Measurements from ENCODE around the gene RNASEL.

RNASEL gene

DNA sequence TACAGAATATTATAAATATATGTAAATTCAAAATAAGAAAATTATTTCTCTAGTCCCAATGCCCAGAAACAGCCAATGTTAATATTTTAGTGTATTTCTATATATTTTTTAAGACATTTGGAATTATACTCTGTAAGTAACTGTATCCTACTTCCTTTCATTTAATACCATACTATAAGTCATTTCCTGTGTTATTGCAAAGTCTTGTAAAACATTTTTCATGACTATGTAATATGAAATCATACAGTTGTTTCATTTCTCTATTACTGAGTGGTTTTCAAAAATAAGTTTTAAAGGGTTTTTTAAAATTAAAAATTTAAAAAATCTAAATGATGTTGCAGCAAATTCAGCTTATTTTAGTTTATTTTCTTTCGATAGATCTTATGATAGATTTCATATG lies 2.0 kb downstream of the RNASEL start (continued):
- TF ChIP-seq, protein P1, sequence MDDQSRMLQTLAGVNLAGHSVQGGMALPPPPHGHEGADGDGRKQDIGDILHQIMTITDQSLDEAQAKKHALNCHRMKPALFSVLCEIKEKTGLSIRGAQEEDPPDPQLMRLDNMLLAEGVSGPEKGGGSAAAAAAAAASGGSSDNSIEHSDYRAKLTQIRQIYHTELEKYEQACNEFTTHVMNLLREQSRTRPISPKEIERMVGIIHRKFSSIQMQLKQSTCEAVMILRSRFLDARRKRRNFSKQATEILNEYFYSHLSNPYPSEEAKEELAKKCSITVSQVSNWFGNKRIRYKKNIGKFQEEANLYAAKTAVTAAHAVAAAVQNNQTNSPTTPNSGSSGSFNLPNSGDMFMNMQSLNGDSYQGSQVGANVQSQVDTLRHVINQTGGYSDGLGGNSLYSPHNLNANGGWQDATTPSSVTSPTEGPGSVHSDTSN (CRISPR knock-in tag; IDR thresholded peaks at IDR 0.05): no peak
- TF ChIP-seq ZNF629 (tag by site-specific recombination; IDR thresholded peaks at IDR 0.05) (no peak), PRDM1 (tag by site-specific recombination; IDR thresholded peaks at IDR 0.05) (no peak), ZNF37A (tag by site-specific recombination; IDR thresholded peaks at IDR 0.05) (no peak), BCL11A (tag by site-specific recombination; IDR thresholded peaks at IDR 0.05; ENCODE audit: low read depth) (no peak)
- TF ChIP-seq, protein P2, sequence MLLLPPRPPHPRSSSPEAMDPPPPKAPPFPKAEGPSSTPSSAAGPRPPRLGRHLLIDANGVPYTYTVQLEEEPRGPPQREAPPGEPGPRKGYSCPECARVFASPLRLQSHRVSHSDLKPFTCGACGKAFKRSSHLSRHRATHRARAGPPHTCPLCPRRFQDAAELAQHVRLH (tag by site-specific recombination; IDR thresholded peaks at IDR 0.05): no peak

DNA sequence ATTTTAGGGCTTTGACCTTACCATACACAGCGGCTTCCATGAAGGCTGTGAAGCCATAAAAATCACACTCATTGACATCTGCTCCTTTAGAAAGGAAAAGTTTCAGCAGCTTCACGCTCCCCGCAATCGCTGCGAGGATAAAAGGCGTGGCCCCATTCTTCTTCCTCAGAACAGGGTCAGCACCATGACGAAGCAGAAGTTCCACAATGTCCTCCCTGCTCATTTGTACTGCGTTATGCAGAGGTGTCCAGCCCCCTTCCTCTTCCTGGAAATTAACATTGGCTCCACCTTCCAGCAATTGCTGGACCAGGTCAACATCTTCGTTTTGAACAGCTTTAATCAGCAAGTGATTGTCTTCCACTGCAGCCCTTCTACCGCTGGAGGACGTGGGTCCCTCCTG lies 2.7 kb downstream of the RNASEL start:
- no peak for TF ChIP-seq SP7 (tag by site-specific recombination; IDR thresholded peaks at IDR 0.05)
- TF ChIP-seq, protein P3, sequence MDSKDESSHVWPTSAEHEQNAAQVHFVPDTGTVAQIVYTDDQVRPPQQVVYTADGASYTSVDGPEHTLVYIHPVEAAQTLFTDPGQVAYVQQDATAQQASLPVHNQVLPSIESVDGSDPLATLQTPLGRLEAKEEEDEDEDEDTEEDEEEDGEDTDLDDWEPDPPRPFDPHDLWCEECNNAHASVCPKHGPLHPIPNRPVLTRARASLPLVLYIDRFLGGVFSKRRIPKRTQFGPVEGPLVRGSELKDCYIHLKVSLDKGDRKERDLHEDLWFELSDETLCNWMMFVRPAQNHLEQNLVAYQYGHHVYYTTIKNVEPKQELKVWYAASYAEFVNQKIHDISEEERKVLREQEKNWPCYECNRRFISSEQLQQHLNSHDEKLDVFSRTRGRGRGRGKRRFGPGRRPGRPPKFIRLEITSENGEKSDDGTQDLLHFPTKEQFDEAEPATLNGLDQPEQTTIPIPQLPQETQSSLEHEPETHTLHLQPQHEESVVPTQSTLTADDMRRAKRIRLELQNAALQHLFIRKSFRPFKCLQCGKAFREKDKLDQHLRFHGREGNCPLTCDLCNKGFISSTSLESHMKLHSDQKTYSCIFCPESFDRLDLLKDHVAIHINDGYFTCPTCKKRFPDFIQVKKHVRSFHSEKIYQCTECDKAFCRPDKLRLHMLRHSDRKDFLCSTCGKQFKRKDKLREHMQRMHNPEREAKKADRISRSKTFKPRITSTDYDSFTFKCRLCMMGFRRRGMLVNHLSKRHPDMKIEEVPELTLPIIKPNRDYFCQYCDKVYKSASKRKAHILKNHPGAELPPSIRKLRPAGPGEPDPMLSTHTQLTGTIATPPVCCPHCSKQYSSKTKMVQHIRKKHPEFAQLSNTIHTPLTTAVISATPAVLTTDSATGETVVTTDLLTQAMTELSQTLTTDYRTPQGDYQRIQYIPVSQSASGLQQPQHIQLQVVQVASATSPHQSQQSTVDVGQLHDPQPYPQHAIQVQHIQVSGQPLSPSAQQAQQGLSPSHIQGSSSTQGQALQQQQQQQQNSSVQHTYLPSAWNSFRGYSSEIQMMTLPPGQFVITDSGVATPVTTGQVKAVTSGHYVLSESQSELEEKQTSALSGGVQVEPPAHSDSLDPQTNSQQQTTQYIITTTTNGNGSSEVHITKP (tag by site-specific recombination; IDR thresholded peaks at IDR 0.05): no peak
- TF ChIP-seq, protein P4, sequence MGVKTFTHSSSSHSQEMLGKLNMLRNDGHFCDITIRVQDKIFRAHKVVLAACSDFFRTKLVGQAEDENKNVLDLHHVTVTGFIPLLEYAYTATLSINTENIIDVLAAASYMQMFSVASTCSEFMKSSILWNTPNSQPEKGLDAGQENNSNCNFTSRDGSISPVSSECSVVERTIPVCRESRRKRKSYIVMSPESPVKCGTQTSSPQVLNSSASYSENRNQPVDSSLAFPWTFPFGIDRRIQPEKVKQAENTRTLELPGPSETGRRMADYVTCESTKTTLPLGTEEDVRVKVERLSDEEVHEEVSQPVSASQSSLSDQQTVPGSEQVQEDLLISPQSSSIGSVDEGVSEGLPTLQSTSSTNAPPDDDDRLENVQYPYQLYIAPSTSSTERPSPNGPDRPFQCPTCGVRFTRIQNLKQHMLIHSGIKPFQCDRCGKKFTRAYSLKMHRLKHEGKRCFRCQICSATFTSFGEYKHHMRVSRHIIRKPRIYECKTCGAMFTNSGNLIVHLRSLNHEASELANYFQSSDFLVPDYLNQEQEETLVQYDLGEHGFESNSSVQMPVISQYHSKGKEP (tag by site-specific recombination; IDR thresholded peaks at IDR 0.05): no peak
- Histone ChIP-seq H3K36me3 (ENCODE audit: control insufficient read depth in 2 of 2, insufficient read depth in 1 of 2, low read length in 2 of 2) (peaks cover 0 to 9% of the 10 kb centered on the region in 2 experiments; a peak in 1 of 3 replicates), H3K4me1 (ENCODE audit: control insufficient read depth, insufficient read depth, low read length) (no peaks in the 10 kb centered on the region), H3K9me3 (ENCODE audit: control insufficient read depth, insufficient read depth, low read depth, low read length) (no peaks in the 10 kb centered on the region), H3K27ac (ENCODE audit: extremely low read depth, low read depth, low read length) (no peak overlapping the region), H3K4me3 (ENCODE audit: low read depth, low read length) (no peak overlapping the region)
- POLR2A ChIA-PET: no interaction called here
- CTCF ChIA-PET: interaction anchor here (1.4 kb wide), 1 partner anchor 10 kb away, joined by 4 read pairs; no protein-coding TSS in a partner anchor

DNA sequence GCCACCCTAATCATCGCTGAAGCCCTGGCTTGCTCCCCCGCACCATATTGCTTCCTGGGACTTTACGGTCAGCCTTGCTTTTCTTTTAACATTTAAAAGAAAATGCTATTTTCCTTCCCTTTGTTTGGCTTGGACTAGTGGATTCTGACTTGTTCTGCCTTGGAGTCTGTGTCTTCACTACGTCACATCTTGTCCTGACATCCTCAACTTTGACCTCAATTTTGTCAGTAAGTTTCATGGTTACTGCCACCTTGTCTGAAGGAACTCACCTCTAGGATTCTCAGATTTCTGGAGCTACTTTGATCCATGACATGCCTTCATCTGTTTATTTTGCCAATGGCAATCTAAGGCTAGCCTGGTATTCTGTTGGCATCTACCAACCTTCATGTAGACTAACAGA lies 4.3 kb downstream of the RNASEL start:
- Histone ChIP-seq H3K9me3 (ENCODE audit: control insufficient read depth, insufficient read depth, low read depth, low read length) (no peaks in the 10 kb centered on the region), H3K27ac (ENCODE audit: extremely low read depth, low read depth, low read length) (no peak overlapping the region), H3K36me3 (ENCODE audit: control insufficient read depth in 2 of 2, insufficient read depth in 1 of 2, low read length in 2 of 2) (peaks cover 0 to 20% of the 10 kb centered on the region in 2 experiments; a peak in 1 of 3 replicates), H3K4me3 (ENCODE audit: low read depth, low read length) (no peak overlapping the region), H3K4me1 (ENCODE audit: control insufficient read depth, insufficient read depth, low read length) (no peaks in the 10 kb centered on the region)
- TF ChIP-seq FEZF1 (tag by site-specific recombination; IDR thresholded peaks at IDR 0.05) (no peak), ZNF354C (tag by site-specific recombination; IDR thresholded peaks at IDR 0.05; ENCODE audit: borderline replicate concordance, low read depth) (no peak), ZBTB48 (tag by site-specific recombination; IDR thresholded peaks at IDR 0.05) (no peak), MYNN (tag by site-specific recombination; IDR thresholded peaks at IDR 0.05; ENCODE audit: borderline replicate concordance) (no peak), ZNF768 (tag by site-specific recombination; IDR thresholded peaks at IDR 0.05) (no peak), OVOL3 (tag by site-specific recombination; IDR thresholded peaks at IDR 0.05) (no peak), ZNF473 (tag by site-specific recombination; IDR thresholded peaks at IDR 0.05) (no peak), ZNF221 (tag by site-specific recombination; IDR thresholded peaks at IDR 0.05; ENCODE audit: borderline replicate concordance) (no peak), ZNF112 (tag by site-specific recombination; IDR thresholded peaks at IDR 0.05) (no peak), ZNF16 (tag by site-specific recombination; IDR thresholded peaks at IDR 0.05; ENCODE audit: low read depth) (no peak), ZBTB21 (tag by site-specific recombination; IDR thresholded peaks at IDR 0.05) (no peak), ZNF146 (tag by site-specific recombination; IDR thresholded peaks at IDR 0.05) (no peak)
- TF ChIP-seq, protein P5, sequence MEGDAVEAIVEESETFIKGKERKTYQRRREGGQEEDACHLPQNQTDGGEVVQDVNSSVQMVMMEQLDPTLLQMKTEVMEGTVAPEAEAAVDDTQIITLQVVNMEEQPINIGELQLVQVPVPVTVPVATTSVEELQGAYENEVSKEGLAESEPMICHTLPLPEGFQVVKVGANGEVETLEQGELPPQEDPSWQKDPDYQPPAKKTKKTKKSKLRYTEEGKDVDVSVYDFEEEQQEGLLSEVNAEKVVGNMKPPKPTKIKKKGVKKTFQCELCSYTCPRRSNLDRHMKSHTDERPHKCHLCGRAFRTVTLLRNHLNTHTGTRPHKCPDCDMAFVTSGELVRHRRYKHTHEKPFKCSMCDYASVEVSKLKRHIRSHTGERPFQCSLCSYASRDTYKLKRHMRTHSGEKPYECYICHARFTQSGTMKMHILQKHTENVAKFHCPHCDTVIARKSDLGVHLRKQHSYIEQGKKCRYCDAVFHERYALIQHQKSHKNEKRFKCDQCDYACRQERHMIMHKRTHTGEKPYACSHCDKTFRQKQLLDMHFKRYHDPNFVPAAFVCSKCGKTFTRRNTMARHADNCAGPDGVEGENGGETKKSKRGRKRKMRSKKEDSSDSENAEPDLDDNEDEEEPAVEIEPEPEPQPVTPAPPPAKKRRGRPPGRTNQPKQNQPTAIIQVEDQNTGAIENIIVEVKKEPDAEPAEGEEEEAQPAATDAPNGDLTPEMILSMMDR (tag by site-specific recombination; IDR thresholded peaks at IDR 0.05): no peak
- TF ChIP-seq, protein P6, sequence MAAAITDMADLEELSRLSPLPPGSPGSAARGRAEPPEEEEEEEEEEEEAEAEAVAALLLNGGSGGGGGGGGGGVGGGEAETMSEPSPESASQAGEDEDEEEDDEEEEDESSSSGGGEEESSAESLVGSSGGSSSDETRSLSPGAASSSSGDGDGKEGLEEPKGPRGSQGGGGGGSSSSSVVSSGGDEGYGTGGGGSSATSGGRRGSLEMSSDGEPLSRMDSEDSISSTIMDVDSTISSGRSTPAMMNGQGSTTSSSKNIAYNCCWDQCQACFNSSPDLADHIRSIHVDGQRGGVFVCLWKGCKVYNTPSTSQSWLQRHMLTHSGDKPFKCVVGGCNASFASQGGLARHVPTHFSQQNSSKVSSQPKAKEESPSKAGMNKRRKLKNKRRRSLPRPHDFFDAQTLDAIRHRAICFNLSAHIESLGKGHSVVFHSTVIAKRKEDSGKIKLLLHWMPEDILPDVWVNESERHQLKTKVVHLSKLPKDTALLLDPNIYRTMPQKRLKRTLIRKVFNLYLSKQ (tag by site-specific recombination; IDR thresholded peaks at IDR 0.05; ENCODE audit: borderline replicate concordance): no peak
- ChIA-PET CTCF (no interaction called here), POLR2A (no interaction called here)

Measured in HEK293 (cell line).